SIG-M5 (cell line): Measurements from ENCODE around the gene CDK11A.
"Not testable (repeated sequence)": the region's sequence is repeated elsewhere in the genome, so short reads cannot be mapped to it uniquely, and the experiment has no call there.

Source experiments
- DNase-seq: peaks from one replicate; lab custom pipeline; 2025; lab: John Stamatoyannopoulos, UW

The CDK11A gene

GRCh38 chr1:1754051-1754815 lies 30.1 kb upstream of the CDK11A start:
- DNase-seq: no peak

GRCh38 chr1:1753607-1754005 lies 29.4 kb upstream of the CDK11A start:
- no peak for DNase-seq

GRCh38 chr1:1752636-1753606 lies 28.8 kb upstream of the CDK11A start:
- DNase-seq: no peak

- DNase-seq: no peak
Observed at GRCh38 chr1:1752190-1752589, 28.0 kb upstream of the CDK11A start.

GRCh38 chr1:1749941-1750340 lies 25.8 kb upstream of the CDK11A start:
- DNase-seq: not testable (repeated sequence)

GRCh38 chr1:1748686-1749321 lies 24.6 kb upstream of the CDK11A start:
- DNase-seq: no peak

- not testable (repeated sequence) for DNase-seq
Observed at GRCh38 chr1:1746566-1746909, 22.4 kb upstream of the CDK11A start.

GRCh38 chr1:1745651-1746565 lies 21.8 kb upstream of the CDK11A start:
- not testable (repeated sequence) for DNase-seq

- not testable (repeated sequence) for DNase-seq
Observed at GRCh38 chr1:1742529-1742928, 18.4 kb upstream of the CDK11A start.

GRCh38 chr1:1741013-1741412 lies 16.9 kb upstream of the CDK11A start:
- not testable (repeated sequence) for DNase-seq

- not testable (repeated sequence) for DNase-seq
Observed at GRCh38 chr1:1738799-1739337, 14.7 kb upstream of the CDK11A start.

- not testable (repeated sequence) for DNase-seq
Observed at GRCh38 chr1:1737675-1738590, 13.8 kb upstream of the CDK11A start.

GRCh38 chr1:1732381-1732780 lies 8.2 kb upstream of the CDK11A start:
- DNase-seq: no peak

- DNase-seq: no peak
Observed at GRCh38 chr1:1730870-1731269, 6.7 kb upstream of the CDK11A start.

- DNase-seq: not testable (repeated sequence)
Observed at GRCh38 chr1:1730230-1730629, 6.1 kb upstream of the CDK11A start.

GRCh38 chr1:1729116-1729816 lies 5.1 kb upstream of the CDK11A start:
- DNase-seq: not testable (repeated sequence)

- not testable (repeated sequence) for DNase-seq
Observed at GRCh38 chr1:1728308-1729005, 4.3 kb upstream of the CDK11A start.

GRCh38 chr1:1727131-1727651 lies 3.0 kb upstream of the CDK11A start:
- DNase-seq: not testable (repeated sequence)
